UCSD-AML1 (cell line): Measurements from ENCODE around the gene BRINP1.
A peak's percentile ranks its signal among the peaks of the same experiment; 100 is the strongest.

ENCODE experiments used
- DNase-seq: peaks from one replicate; lab custom pipeline; 2025; ENCODE audit not compliant: unreplicated experiment; lab: John Stamatoyannopoulos, UW

The BRINP1 gene

GRCh38 chr9:119368681-119369581, at the start of gene BRINP1:
BRINP1 (minus strand) TSS chr9:119369435; CDS start chr9:119313355, 56,080 bp downstream.
- DNase-seq: no peak

- no peak for DNase-seq
These were observed 49.5 kb upstream of the BRINP1 start for GRCh38 chr9:119418721-119419120.

GRCh38 chr9:119416793-119417192, 47.6 kb upstream of the BRINP1 start:
- no peak for DNase-seq

- DNase-seq: no peak
These were observed 43.2 kb upstream of the BRINP1 start for GRCh38 chr9:119412399-119412798.

GRCh38 chr9:119409552-119409951, 40.3 kb upstream of the BRINP1 start:
- no peak for DNase-seq

GRCh38 chr9:119400606-119401005, 31.4 kb upstream of the BRINP1 start:
- no peak for DNase-seq

- DNase-seq: no peak
These were observed 29.1 kb upstream of the BRINP1 start for GRCh38 chr9:119398350-119398749.

GRCh38 chr9:119391878-119392277, 22.6 kb upstream of the BRINP1 start:
- no peak for DNase-seq

GRCh38 chr9:119375892-119376291, 6.7 kb upstream of the BRINP1 start:
- DNase-seq: peak; percentile 18

- DNase-seq: no peak
These were observed 3.7 kb upstream of the BRINP1 start for GRCh38 chr9:119372951-119373350.

GRCh38 chr9:119370816-119371215, 1.6 kb upstream of the BRINP1 start:
- peak; percentile 24 for DNase-seq

- DNase-seq: no peak
These were observed 588 bp upstream of the BRINP1 start for GRCh38 chr9:119369680-119370366.

- DNase-seq: no peak
These were observed 1.1 kb downstream of the BRINP1 start for GRCh38 chr9:119368179-119368578.

- no peak for DNase-seq
These were observed 1.6 kb downstream of the BRINP1 start for GRCh38 chr9:119367683-119368075.

- no peak for DNase-seq
These were observed 2.1 kb downstream of the BRINP1 start for GRCh38 chr9:119366909-119367682.

GRCh38 chr9:119365291-119366027, 3.8 kb downstream of the BRINP1 start:
- peak; percentile 18 for DNase-seq

GRCh38 chr9:119360237-119360636, 9.0 kb downstream of the BRINP1 start:
- no peak for DNase-seq

- no peak for DNase-seq
These were observed 11.7 kb downstream of the BRINP1 start for GRCh38 chr9:119357336-119358096.

GRCh38 chr9:119349351-119349825, 19.8 kb downstream of the BRINP1 start:
- no peak for DNase-seq
